ENCODE data around the gene MPRIP. TPM values are rescaled to one million over a fixed set of nuclear protein-coding genes. Genes with fewer than 3 reads are reported as not detected.
"Not testable (repeated sequence)": the region's sequence is repeated elsewhere in the genome, so short reads cannot be mapped to it uniquely, and the experiment has no call there.

MPRIP gene
- total RNA-seq, 1 donor from 2014 or later: 214 TPM

DNA sequence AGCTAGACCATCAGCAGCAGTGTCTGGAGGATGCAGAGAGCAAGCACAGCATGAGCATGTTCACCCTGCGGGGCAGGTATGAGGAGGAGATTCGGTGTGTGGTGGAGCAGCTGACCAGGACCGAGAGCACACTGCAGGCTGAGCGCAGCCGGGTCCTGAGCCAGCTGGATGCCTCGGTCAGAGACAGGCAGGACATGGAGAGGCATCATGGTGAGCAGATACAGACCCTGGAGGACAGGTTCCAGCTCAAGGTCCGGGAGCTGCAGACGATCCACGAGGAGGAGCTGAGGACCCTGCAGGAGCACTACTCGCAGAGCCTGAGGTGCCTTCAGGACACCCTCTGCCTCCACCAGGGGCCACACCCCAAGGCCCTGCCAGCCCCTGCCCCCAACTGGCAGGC lies 125.1 kb downstream of the MPRIP start:
- DNase-seq: no peak

DNA sequence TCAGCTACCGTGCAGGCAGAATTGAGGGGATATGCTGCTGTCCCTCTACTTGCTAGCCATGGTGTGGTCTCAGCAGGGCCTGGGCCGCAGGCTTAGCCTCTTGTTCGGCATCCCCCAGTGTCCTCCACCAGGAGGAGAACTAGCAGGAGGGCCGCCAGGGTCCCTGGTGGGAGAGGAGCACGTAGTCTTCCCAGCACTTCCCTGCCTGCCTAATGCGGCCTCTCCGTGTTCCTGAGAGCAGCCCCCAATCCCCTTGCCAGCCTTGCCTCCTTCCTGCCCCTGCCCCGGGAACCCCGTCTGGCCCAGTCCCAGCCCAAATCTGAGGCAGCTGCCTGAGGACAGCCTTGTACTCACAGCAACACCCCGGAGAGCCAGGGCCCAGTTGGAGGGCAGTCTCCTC lies 125.7 kb downstream of the MPRIP start:
- no peak for DNase-seq

GRCh38 chr17:17168401-17168800 lies 126.1 kb downstream of the MPRIP start:
- DNase-seq: no peak

DNA sequence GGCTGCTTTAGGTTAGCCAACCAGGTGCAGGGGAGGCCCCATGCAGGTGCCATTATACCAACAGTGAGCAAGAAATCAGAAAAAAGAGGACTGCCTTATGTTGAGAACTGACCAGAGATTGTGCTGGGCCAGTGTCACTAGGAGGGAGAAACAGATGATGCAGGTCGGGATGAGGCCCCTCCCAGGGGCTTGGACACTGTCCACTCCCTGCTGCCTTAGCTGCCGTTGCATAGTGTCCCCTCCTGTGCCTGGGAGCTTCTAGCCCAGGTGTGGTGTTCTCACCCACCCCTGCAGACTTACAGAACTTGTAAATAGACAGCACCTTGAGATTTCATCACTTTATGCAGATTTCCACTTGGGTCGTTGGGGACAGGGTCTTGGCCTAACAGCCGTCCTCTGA lies 127.1 kb downstream of the MPRIP start:
- no peak for DNase-seq

- DNase-seq: peak; percentile 54
These were observed 128.2 kb downstream of the MPRIP start for GRCh38 chr17:17170346-17170985.

DNA sequence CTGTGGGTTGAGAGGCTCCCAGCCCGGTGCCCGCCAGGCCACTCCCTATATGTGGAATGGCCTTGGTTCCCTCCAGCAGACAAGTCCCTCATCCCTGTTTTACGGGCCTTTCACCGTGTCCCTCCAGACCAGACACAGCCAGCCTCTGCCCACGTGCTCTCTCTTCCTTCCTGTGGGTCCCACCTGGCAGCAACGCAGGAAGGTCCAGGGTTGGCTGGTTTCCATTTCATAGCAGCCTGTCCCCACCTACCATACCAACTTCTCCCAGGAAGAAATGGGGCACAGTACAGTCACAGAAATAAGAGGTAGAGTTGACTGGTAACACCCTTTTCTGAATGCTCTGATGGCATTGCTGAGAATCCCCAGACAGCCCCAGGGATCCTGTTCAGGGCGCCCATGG lies 128.9 kb downstream of the MPRIP start:
- no peak for DNase-seq

DNA sequence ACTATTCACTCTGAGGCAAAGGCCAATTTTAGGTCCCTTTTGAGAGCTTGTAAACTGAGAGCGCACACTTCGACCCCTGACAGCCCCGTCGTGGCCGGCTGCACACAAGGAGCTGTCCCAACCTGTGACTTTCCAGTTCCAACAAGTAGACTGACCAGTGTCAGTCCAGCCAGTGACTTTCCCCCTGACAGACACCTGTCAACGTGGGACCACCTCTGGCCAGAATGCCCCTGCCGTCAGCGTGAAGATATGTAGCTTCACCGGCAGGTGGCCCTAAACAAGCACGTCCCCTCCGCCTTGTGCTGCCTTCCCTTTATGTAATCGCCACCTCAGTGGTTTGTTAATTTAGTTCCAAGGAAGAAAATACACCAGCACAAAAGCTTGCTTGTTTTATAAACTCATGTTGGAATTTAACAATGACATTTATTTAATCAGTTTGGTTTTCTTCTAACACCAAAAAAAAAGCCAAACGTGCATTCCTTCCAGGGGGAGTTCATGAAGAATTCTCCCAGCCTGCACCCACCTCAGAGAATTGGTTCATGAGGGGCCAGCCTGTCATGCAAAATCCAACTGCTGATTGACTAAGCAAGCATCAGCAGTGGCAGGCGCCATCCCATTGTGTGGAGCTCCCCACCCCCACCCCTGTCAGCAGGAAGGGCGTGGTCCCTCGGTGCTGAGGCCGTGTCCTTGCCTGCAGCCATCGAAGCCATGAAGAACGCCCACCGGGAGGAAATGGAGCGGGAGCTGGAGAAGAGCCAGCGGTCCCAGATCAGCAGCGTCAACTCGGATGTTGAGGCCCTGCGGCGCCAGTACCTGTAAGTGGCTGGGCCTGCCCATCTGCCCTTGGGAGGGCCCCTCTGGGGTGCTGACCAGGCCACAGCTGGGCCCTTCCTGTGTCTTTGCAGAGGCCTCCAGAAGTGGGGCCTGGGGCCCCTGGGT lies 130.0 kb downstream of the MPRIP start:
- DNase-seq: no peak

GRCh38 chr17:17172990-17173389 lies 130.7 kb downstream of the MPRIP start:
- DNase-seq: no peak

GRCh38 chr17:17173921-17174320 lies 131.7 kb downstream of the MPRIP start:
- DNase-seq: no peak

DNA sequence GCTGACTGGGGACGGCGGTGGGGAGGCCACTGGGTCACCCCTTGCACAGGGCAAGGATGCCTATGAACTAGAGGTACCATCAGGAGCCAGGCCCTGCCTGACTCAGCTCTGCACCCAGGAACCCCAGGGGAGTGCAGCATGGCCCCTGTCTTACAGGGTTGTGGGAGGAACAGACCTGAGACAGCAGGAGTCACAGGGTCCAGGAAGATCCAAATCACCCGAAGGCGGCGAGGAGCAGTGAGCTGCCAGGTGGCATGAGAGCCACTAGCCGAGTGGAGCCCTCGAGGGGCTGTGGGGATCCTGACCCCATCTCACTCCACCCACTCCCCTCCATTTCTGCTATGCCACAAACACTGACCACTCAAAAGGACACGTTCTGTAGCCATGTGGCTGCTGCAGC lies 133.1 kb downstream of the MPRIP start:
- no peak for DNase-seq

DNA sequence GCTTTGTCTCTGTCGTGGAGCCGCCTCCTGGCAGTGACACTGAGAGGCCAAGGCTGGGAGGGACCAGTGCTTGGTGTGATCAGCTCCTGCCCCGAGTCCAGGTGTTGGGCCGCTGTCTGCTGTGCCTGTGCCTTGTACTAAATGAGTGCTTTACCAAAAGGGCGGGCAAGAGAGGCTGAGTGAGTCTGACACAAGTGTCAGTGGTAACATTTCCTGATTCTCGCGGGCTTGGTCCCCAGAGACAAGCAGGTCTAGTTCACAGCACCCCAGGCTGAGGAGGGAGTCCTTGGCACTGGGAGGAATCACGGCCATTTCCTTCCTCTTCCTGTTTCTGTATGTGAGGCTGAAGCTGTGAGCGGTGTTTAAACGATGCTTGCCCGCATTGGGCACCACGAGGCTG lies 133.7 kb downstream of the MPRIP start:
- DNase-seq: no peak

GRCh38 chr17:17176341-17176740 lies 134.1 kb downstream of the MPRIP start:
- no peak for DNase-seq

DNA sequence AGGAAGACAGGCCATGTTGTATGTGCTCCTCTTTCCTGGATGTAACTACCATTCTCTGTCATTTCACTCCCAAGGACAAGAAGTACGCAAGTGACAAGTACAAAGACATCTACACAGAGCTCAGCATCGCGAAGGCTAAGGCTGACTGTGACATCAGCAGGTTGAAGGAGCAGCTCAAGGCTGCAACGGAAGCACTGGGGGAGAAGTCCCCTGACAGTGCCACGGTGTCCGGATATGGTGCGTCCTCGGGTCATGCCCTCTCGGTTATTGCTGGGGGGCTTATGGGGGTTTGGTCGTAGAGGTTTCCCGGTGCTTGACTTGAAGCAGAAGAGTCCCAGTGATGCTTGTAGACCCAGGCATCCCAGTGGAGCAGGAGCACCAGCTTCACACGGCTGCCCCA lies 134.9 kb downstream of the MPRIP start:
- no peak for DNase-seq

- no peak for DNase-seq
These were observed 137.1 kb downstream of the MPRIP start for GRCh38 chr17:17179371-17179827.

DNA sequence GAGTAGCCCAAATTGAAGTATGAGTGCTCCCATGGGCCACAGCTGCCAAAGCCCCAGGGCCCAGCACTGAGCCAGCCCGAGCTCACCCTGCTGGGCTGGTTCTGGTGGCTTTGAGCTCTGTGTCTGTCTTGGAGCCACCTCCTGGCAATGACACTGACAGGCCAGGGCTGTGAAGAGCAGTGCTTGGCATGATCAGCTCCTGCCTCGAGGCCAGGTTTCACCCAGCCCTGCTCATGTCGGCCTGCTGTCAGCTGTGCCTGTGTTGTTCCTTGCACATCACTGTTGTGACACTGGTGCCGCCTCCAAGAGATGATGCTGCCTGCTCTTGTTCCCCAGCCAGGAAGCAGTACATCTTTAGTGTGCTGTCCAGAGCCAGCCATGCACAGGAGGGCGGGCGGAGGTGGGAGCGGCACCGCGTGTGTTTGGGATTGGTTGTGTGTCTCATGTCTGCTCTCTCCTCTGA lies 137.9 kb downstream of the MPRIP start:
- no peak for DNase-seq

DNA sequence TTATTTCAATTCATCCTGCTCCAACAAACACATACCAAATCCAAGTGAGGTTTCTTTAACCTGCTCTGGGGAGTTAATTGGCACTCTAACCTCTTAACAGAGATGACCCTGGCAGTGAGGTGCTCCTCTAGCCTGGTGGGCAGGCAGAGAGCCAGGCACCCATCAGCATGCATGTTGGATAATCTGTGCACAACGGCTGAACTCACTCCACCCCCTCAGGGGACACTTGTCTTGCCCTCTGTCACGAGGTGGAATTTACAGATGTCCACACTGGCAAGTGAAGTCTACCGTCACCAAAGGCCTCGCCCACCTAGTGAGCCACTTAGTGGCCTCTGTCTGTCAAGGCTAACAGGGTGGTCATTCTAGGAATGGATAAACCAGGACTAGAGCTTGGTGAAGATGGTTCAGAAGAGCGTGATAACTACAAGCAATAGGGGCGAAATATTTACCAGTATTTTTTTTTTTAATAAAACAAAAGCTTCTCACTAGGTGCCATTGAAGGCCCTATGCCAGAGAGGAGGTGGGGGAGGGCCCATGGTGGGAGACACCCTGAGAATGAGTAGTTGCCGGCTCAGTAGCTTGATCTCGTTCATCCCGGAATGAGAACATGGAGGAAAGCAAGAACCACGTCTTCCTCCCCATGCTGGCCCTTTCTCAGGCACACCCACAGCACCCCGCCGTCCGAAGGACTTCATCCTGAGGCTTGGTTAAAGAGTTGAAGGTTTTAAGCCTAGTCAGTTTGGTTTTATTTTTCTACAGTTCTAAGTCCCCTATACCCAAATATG lies 138.7 kb downstream of the MPRIP start:
- DNase-seq: no peak

GRCh38 chr17:17181666-17182597 lies 139.7 kb downstream of the MPRIP start:
- DNase-seq: no peak

- DNase-seq: no peak
These were observed 140.4 kb downstream of the MPRIP start for GRCh38 chr17:17182598-17183136.

- DNase-seq: no peak
These were observed 141.5 kb downstream of the MPRIP start for GRCh38 chr17:17183744-17184143.

DNA sequence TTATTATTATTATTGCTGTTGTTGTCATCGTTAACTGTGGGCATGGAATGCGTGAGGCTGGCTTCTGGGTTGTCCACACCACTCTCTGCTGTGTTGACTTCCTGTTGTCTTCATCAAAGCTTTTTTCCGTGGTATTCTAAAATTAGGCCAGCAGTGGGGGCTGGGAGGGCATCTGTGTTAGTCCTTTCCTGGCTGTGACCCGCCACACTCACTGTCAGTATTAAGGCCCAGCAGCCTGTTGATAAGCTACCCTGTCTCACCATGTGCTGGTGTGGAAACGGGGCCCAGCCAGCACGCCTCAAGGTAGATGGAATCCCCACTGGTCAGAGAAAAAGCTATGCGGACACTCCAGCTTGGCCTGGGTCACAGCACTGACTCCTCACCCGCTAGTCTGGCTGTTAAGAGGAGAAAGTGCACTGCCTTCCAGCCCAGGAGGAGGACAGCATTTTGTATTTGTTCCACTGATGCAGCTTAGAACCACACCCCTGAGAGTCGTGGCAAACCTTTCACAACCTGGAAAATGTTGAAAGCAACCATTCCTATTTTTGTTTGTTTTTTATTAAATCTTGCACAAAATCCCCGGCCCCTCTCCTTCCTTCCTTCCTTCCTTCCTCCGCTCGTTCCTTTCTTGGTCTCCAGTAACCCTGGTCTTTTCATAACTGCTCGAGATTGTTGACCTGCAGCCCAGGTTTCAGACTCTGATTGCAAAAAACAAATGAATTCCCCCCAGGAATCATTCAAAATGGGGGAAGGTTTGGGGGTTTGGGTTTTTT lies 142.9 kb downstream of the MPRIP start:
- DNase-seq: not testable (repeated sequence)

Data from tongue (tissue), 2 donors.